Measurements from ENCODE around the gene IAH1.
"Not testable (repeated sequence)": the region's sequence is repeated elsewhere in the genome, so short reads cannot be mapped to it uniquely, and the experiment has no call there.

Gene IAH1

GRCh38 chr2:9473308-9473984 is 905 bp upstream of the IAH1 start:
- no peak for DNase-seq (ENCODE audit: low read depth, low spot score)

- DNase-seq (ENCODE audit: low read depth, low spot score), result peak; percentile 28
Observed at GRCh38 chr2:9473985-9474360, 378 bp upstream of the IAH1 start.

- DNase-seq (ENCODE audit: low read depth, low spot score), result no peak
Observed at GRCh38 chr2:9477914-9478313, 3.6 kb downstream of the IAH1 start.

GRCh38 chr2:9478526-9478925 is 4.2 kb downstream of the IAH1 start:
- no peak for DNase-seq (ENCODE audit: low read depth, low spot score)

GRCh38 chr2:9480157-9480556 is 5.8 kb downstream of the IAH1 start:
- DNase-seq (ENCODE audit: low read depth, low spot score), result no peak

GRCh38 chr2:9483107-9483506 is 8.8 kb downstream of the IAH1 start:
- no peak for DNase-seq (ENCODE audit: low read depth, low spot score)

GRCh38 chr2:9484533-9484932 is 10.2 kb downstream of the IAH1 start:
- no peak for DNase-seq (ENCODE audit: low read depth, low spot score)

GRCh38 chr2:9488583-9489547 is 14.5 kb downstream of the IAH1 start:
- DNase-seq (ENCODE audit: low read depth, low spot score), result no peak

- no peak for DNase-seq (ENCODE audit: low read depth, low spot score)
Observed at GRCh38 chr2:9490789-9491188, 16.4 kb downstream of the IAH1 start.

- DNase-seq (ENCODE audit: low read depth, low spot score), result no peak
Observed at GRCh38 chr2:9492927-9493326, 18.6 kb downstream of the IAH1 start.

- DNase-seq (ENCODE audit: low read depth, low spot score), result no peak
Observed at GRCh38 chr2:9493478-9493877, 19.1 kb downstream of the IAH1 start.

- no peak for DNase-seq (ENCODE audit: low read depth, low spot score)
Observed at GRCh38 chr2:9494081-9494480, 19.7 kb downstream of the IAH1 start.

GRCh38 chr2:9497017-9497416 is 22.7 kb downstream of the IAH1 start:
- no peak for DNase-seq (ENCODE audit: low read depth, low spot score)

- no peak for DNase-seq (ENCODE audit: low read depth, low spot score)
Observed at GRCh38 chr2:9498210-9498609, 23.9 kb downstream of the IAH1 start.

GRCh38 chr2:9508931-9509330 is 34.6 kb downstream of the IAH1 start:
- DNase-seq (ENCODE audit: low read depth, low spot score), result no peak

GRCh38 chr2:9513946-9514345 is 39.6 kb downstream of the IAH1 start:
- DNase-seq (ENCODE audit: low read depth, low spot score), result not testable (repeated sequence)

GRCh38 chr2:9517118-9517782 is 42.9 kb downstream of the IAH1 start:
- DNase-seq (ENCODE audit: low read depth, low spot score), result no peak

- no peak for DNase-seq (ENCODE audit: low read depth, low spot score)
Observed at GRCh38 chr2:9518163-9518562, 43.8 kb downstream of the IAH1 start.

- DNase-seq (ENCODE audit: low read depth, low spot score), result no peak
Observed at GRCh38 chr2:9518780-9519179, 44.4 kb downstream of the IAH1 start.

GRCh38 chr2:9519250-9519649 is 44.9 kb downstream of the IAH1 start:
- DNase-seq (ENCODE audit: low read depth, low spot score), result no peak

GRCh38 chr2:9524291-9524690 is 49.9 kb downstream of the IAH1 start:
- DNase-seq (ENCODE audit: low read depth, low spot score), result no peak

- no peak for DNase-seq (ENCODE audit: low read depth, low spot score)
Observed at GRCh38 chr2:9525266-9525665, 50.9 kb downstream of the IAH1 start.

Data from activated naive CD8-positive, alpha-beta T cell treated with anti-CD3 and anti-CD28 coated beads, Interleukin-2, amount 50 U/mL, for 16 hours (primary cell).